Mesenchymal stem cell (in vitro differentiated cells and primary cell): ENCODE measurements around the gene FBXW9.

Experiments used
- DNase-seq: peaks from one replicate; pipeline ENCODE4 v3.0.0-alpha.2; 2013
- H2AFZ ChIP-seq: one replicate; pipeline ENCODE4 v1.6.1; 2013; ENCODE audit warnings: low read depth, mild to moderate bottlenecking, control low read depth, inconsistent platforms, low read length, moderate library complexity
- H2AK5ac ChIP-seq: 2 replicates; pipeline ENCODE4 v1.6.1; 2013; ENCODE audit warnings: low read length, moderate library complexity, mild to moderate bottlenecking, inconsistent platforms; ENCODE audit not compliant: severe bottlenecking
- H2BK120ac ChIP-seq: one replicate; pipeline ENCODE4 v1.6.1; 2013; ENCODE audit warnings: low read depth, mild to moderate bottlenecking, inconsistent platforms, low read length, moderate library complexity
- H2BK12ac ChIP-seq, 2 experiments: one replicate each; pipeline ENCODE4 v1.6.1; 2013; ENCODE audit warnings: inconsistent platforms in 2 of 2, low read length in 2 of 2, mild to moderate bottlenecking in 2 of 2, moderate library complexity in 2 of 2, control low read depth in 1 of 2
- H2BK15ac ChIP-seq: one replicate; pipeline ENCODE4 v1.6.1; 2013; ENCODE audit warnings: mild to moderate bottlenecking, low read depth, inconsistent platforms; ENCODE audit not compliant: poor library complexity, severe bottlenecking
- H2BK5ac ChIP-seq: 2 replicates; pipeline ENCODE4 v1.6.1; 2013; ENCODE audit warnings: low read depth, mild to moderate bottlenecking, low read length, control low read depth, inconsistent platforms; ENCODE audit not compliant: poor library complexity, severe bottlenecking
- H3K14ac ChIP-seq, 2 experiments: one replicate each; pipeline ENCODE4 v1.6.1; 2013; ENCODE audit warnings: inconsistent platforms in 2 of 2, low read length in 2 of 2, control low read depth in 1 of 2, mild to moderate bottlenecking in 1 of 2, moderate library complexity in 1 of 2
- H3K18ac ChIP-seq, 2 experiments: one replicate each; pipeline ENCODE4 v1.6.1; 2013; ENCODE audit warnings: inconsistent platforms in 2 of 2, low read length in 2 of 2, control low read depth in 1 of 2, low read depth in 1 of 2, mild to moderate bottlenecking in 1 of 2
- H3K23ac ChIP-seq, 2 experiments: one replicate each; pipeline ENCODE4 v1.6.1; 2013; ENCODE audit warnings: inconsistent platforms in 2 of 2, low read length in 2 of 2, mild to moderate bottlenecking in 2 of 2, moderate library complexity in 2 of 2, control low read depth in 1 of 2
- H3K27ac ChIP-seq: 2 replicates; pipeline ENCODE4 v1.5.1; 2013; ENCODE audit warnings: mild to moderate bottlenecking, moderate library complexity, low read length, control low read depth, inconsistent platforms; ENCODE audit not compliant: poor library complexity, severe bottlenecking
- H3K27me3 ChIP-seq, 2 experiments: 2 replicates each; pipeline versions ENCODE4 v1.6.1 to v1.7.0; 2013; ENCODE audit warnings: low read length in 2 of 2, mild to moderate bottlenecking in 2 of 2, moderate library complexity in 2 of 2, control low read depth in 1 of 2, inconsistent platforms in 1 of 2; ENCODE audit not compliant: control insufficient read depth in 1 of 2, insufficient read depth in 1 of 2
- H3K36me3 ChIP-seq, 2 experiments: 2 replicates each; pipeline versions ENCODE4 v1.6.1 to v1.7.0; 2013; ENCODE audit warnings: low read length in 2 of 2, control low read depth in 1 of 2, inconsistent platforms in 1 of 2, low read depth in 1 of 2, mild to moderate bottlenecking in 1 of 2; ENCODE audit not compliant: insufficient read depth in 2 of 2, control insufficient read depth in 1 of 2
- H3K4ac ChIP-seq, 2 experiments: one replicate each; pipeline ENCODE4 v1.6.1; 2013; ENCODE audit warnings: inconsistent platforms in 2 of 2, low read length in 2 of 2, mild to moderate bottlenecking in 2 of 2, moderate library complexity in 2 of 2, control low read depth in 1 of 2, low read depth in 1 of 2
- H3K4me1 ChIP-seq: 2 replicates; pipeline ENCODE4 v1.6.1; 2013; ENCODE audit warnings: low read depth, low read length, control low read depth; ENCODE audit not compliant: control insufficient read depth, insufficient read depth
- H3K4me2 ChIP-seq: 2 replicates; pipeline ENCODE4 v1.6.1; 2013; ENCODE audit warnings: low read length, mild to moderate bottlenecking, inconsistent platforms; ENCODE audit not compliant: poor library complexity, severe bottlenecking
- H3K4me3 ChIP-seq, 2 experiments: 2 replicates each; pipeline versions ENCODE4 v1.5.1 to v1.7.0; 2013; ENCODE audit warnings: low read length in 2 of 2, mild to moderate bottlenecking in 2 of 2, control low read depth in 1 of 2, low read depth in 1 of 2; ENCODE audit not compliant: insufficient read depth in 1 of 2
- H3K79me1 ChIP-seq: replicated peaks from 2 replicates; pipeline ENCODE4 v1.6.1; 2013; ENCODE audit warnings: mild to moderate bottlenecking, control low read depth, low read length, inconsistent platforms; ENCODE audit not compliant: poor library complexity, severe bottlenecking
- H3K9ac ChIP-seq: 2 replicates; pipeline ENCODE4 v1.7.0; 2013; ENCODE audit warnings: mild to moderate bottlenecking, low read length, moderate library complexity
- H3K9me3 ChIP-seq: 2 replicates; pipeline ENCODE4 v1.7.0; 2013; ENCODE audit warnings: mild to moderate bottlenecking, low read length; ENCODE audit not compliant: control insufficient read depth
- H4K8ac ChIP-seq: one replicate; pipeline ENCODE4 v1.6.1; 2013; ENCODE audit warnings: inconsistent platforms, mild to moderate bottlenecking, low read length, moderate library complexity
- H4K91ac ChIP-seq: one replicate; pipeline ENCODE4 v1.6.1; 2013; ENCODE audit warnings: mild to moderate bottlenecking, low read length, inconsistent platforms
- WGBS: methylation state at CpG from one replicate; pipeline ENCODE4 v1.1.7; 2013; ENCODE audit warnings: mixed read lengths; 5-methylcytosine and 5-hydroxymethylcytosine counted together

The FBXW9 gene

DNA sequence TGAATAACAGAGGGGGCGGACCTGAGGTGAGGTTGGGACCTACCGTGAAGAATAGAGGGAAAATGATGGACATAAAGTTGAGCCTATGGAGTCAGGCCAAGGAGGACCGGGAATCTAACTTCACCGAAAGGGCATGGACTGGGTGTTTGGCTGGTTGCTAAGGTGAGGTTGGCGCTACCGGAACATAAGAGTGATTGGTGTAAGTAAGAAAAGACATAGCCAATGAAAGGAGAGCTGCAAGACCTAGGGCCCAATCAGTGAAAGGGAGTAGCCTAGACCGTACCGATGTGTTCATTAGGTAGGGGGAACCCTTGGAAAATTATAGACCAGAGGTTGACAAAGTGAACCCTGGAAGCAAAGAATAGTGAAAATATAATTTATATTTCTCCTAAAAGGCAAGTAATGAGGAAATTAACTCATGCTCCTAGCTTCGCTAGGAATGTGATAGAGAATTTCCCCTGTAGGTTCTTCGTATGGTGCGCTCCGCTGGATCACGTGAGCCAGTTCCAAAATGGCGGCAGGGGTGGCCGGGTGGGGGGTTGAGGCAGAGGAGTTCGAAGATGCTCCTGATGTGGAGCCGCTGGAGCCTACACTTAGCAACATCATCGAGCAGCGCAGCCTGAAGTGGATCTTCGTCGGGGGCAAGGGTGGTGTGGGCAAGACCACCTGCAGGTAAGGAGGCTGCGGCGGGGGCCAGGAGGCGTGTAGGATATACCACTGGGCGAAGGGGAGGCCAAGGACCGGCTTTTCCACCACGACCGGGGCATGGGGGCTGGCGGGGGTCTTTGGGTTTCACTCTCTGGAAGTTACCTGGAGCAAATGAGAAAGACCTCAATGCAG, 40.8 kb upstream of the FBXW9 start, which contains the start of gene GET3:
Gene GET3, plus strand, starts transcription at position 503 of the 840 bp plus-strand sequence. Its CDS starts 9 bp downstream, at position 512.
- Histone ChIP-seq H3K4me1 (peaks cover 17% of the 10 kb centered on the region), H4K91ac (peak within 1 kb of the TSS; percentile 30), H3K9ac (peak within 1 kb of the TSS; percentile 93), H2BK5ac (peak within 1 kb of the TSS; percentile 77), H2BK12ac (no peak within 1 kb of the TSS), H3K27ac (peak within 1 kb of the TSS; percentile 73), H2BK120ac (no peak within 1 kb of the TSS), H4K8ac (peak within 1 kb of the TSS; percentile 90), H2AFZ (peak within 1 kb of the TSS; percentile 90), H3K18ac (peak within 1 kb of the TSS; percentile 59 to 81), H3K36me3 (peaks cover 24 to 26% of the 10 kb centered on the region in 2 experiments), H3K27me3 (no peaks in the 10 kb centered on the region), H3K9me3 (no peaks in the 10 kb centered on the region), H2BK15ac (peak within 1 kb of the TSS; percentile 55), H3K4ac (peak within 1 kb of the TSS; percentile 39 to 54), H2AK5ac (no peak within 1 kb of the TSS), H3K4me3 (peak within 1 kb of the TSS; percentile 86 to 97), H3K79me1 (peaks cover 16% of the 10 kb centered on the region), H3K23ac (peak within 1 kb of the TSS in 1 of 2 experiments; percentile 95), H3K4me2 (peak within 1 kb of the TSS; percentile 85), H3K14ac (no peak within 1 kb of the TSS)
- DNase-seq: peak; percentile 100
- under 1% methylated on average over 29 of the region's 29 CpGs for WGBS

DNA sequence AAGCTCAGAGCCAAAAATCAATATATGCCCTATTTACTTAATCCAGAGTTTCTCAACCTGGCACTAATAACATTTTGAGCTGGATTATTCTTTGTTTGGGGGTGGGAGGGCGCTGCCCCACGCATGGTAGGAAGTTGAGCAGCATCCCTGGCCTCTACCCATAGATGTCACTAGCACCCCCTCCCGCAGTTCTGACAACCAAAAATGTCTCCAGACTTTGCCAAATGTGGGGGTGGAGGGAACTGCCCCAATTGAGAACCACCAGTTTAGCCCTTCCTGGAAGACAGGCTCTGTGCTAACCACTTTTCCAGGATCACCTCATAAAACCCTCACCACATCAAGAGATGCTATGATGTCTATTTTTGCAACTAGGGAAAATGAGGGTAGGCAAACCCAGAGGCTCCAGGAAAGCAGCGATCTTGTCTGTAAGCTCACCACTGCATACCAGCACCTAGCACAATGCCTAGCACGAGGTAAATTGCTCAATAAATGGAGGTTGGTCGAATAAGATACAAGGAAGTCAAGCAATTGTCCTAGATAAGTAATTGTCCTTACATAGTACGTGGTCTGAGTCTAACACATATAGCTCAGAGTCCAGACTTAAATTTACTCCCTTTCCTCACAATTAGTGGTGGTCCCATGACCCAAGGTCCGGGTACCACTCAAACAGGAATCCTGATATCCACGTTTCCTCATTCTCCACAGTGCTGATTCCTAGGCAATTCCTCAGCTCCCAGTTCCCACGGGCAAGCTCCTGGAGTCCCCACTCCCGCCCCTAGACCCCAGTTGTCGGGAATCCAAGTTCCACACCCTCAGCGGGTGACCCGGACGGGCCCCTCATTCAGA, 37.2 kb upstream of the FBXW9 start:
- peak overlapping the region; percentile 79 to 98 for H3K4ac ChIP-seq
- H3K14ac ChIP-seq: peak overlapping the region; percentile 18 to 45
- H4K91ac ChIP-seq: no peak overlapping the region
- peak overlapping the region; percentile 53 for H2AK5ac ChIP-seq
- peak overlapping the region in 1 of 2 experiments; percentile 24 for H3K23ac ChIP-seq
- H2BK120ac ChIP-seq: peak overlapping the region; percentile 91
- H3K4me3 ChIP-seq: peak overlapping the region; percentile 90 to 95
- no peaks in the 10 kb centered on the region for H3K27me3 ChIP-seq
- peaks cover 24% of the 10 kb centered on the region for H3K4me1 ChIP-seq
- peak overlapping the region; percentile 53 for H3K27ac ChIP-seq
- H2BK15ac ChIP-seq: no peak overlapping the region
- peak overlapping the region; percentile 73 for H3K4me2 ChIP-seq
- peak overlapping the region; percentile 93 for H3K9ac ChIP-seq
- H3K9me3 ChIP-seq: no peaks in the 10 kb centered on the region
- 2% methylated on average over 13 of the region's 15 CpGs for WGBS
- DNase-seq: peak; percentile 57
- H3K36me3 ChIP-seq: peaks cover 33 to 35% of the 10 kb centered on the region in 2 experiments
- peak overlapping the region; percentile 90 to 99 for H3K18ac ChIP-seq
- H3K79me1 ChIP-seq: peaks cover 16% of the 10 kb centered on the region
- peak overlapping the region; percentile 91 for H2BK5ac ChIP-seq
- H2AFZ ChIP-seq: no peak overlapping the region
- no peak overlapping the region for H2BK12ac ChIP-seq
- no peak overlapping the region for H4K8ac ChIP-seq

DNA sequence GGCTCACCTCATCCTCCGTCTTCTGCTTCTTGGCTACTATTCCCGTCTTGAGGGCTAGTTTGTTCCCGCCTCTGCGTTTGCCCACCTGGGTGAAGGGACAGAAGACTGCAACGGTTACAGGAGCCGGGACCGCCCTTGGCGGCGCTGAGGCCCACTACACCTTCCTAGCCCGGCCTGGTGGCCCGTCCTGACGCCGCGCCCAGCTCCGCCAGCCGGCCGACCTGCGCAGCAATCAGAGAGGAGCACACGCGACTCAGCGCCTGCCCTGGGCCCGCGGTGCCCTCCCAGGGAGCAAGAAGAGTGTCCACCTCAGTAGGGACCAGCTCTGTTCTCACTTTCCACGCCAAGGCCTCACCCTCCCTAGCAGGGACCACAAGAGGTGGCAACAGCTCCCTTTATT, 34.9 kb upstream of the FBXW9 start:
- Histone ChIP-seq H3K4me2 (no peak overlapping the region), H3K4me1 (peaks cover 15% of the 10 kb centered on the region), H2BK120ac (no peak overlapping the region), H3K27me3 (no peaks in the 10 kb centered on the region), H3K9me3 (no peaks in the 10 kb centered on the region), H3K27ac (no peak overlapping the region), H4K8ac (peak overlapping the region; percentile 24), H3K18ac (no peak overlapping the region), H2AK5ac (no peak overlapping the region), H2BK5ac (no peak overlapping the region), H4K91ac (no peak overlapping the region), H3K36me3 (peaks cover 46 to 50% of the 10 kb centered on the region in 2 experiments), H2BK15ac (no peak overlapping the region), H3K14ac (no peak overlapping the region), H3K4me3 (no peak overlapping the region), H3K4ac (no peak overlapping the region), H3K79me1 (peaks cover 18% of the 10 kb centered on the region), H2BK12ac (peak overlapping the region in 1 of 2 experiments; percentile 15), H2AFZ (no peak overlapping the region), H3K9ac (no peak overlapping the region), H3K23ac (no peak overlapping the region)
- 97% methylated on average over 24 of the region's 24 CpGs for WGBS
- no peak for DNase-seq

- Histone ChIP-seq H2AK5ac (no peak overlapping the region), H2BK15ac (no peak overlapping the region), H3K18ac (no peak overlapping the region), H3K9ac (no peak overlapping the region), H3K14ac (no peak overlapping the region), H3K27me3 (no peaks in the 10 kb centered on the region), H4K8ac (no peak overlapping the region), H3K4ac (no peak overlapping the region), H3K79me1 (peaks cover 18% of the 10 kb centered on the region), H2BK120ac (no peak overlapping the region), H3K27ac (no peak overlapping the region), H3K36me3 (peaks cover 46 to 50% of the 10 kb centered on the region in 2 experiments), H2BK5ac (no peak overlapping the region), H3K9me3 (no peaks in the 10 kb centered on the region), H3K4me2 (no peak overlapping the region), H3K4me1 (peaks cover 15% of the 10 kb centered on the region), H3K23ac (no peak overlapping the region), H2AFZ (no peak overlapping the region), H3K4me3 (no peak overlapping the region), H4K91ac (no peak overlapping the region), H2BK12ac (no peak overlapping the region)
- WGBS: 94% methylated on average over 3 of the region's 3 CpGs
- no peak for DNase-seq
Observed at GRCh38 chr19:12730064-12730463, 33.6 kb upstream of the FBXW9 start.
